Psoas muscle (tissue), 8 donors: ENCODE data around the gene HBB. TPM values are rescaled to one million over a fixed set of nuclear protein-coding genes. Genes with fewer than 3 reads are reported as not detected.

ENCODE experiments used
- ATAC-seq, 4 donors: fragments of 200-7000 bp; cut with Tn5 transposase; one replicate each; pipeline ENCODE4 v1.9.1; 2020; ENCODE audit warnings: moderate library complexity in 3 of 4, mild to moderate bottlenecking in 2 of 4
- DNase-seq, 2 donors: peaks; one replicate each; pipeline ENCODE4 v3.0.0-alpha.2; 2020
- H3K27ac ChIP-seq: fragments of 200-600 bp; one replicate; pipeline ENCODE4 v1.8.0; 2022
- H3K27me3 ChIP-seq, 3 donors: fragments of 200-600 bp in 1 of 3; one replicate each; pipeline versions ENCODE4 v1.6.1 to v1.8.0; 2013 to 2022; ENCODE audit warnings: low read length in 2 of 3, mild to moderate bottlenecking in 2 of 3, moderate library complexity in 1 of 3; ENCODE audit not compliant: insufficient read depth in 3 of 3
- H3K36me3 ChIP-seq, 2 donors: fragments of 200-600 bp in 1 of 2; one replicate each; pipeline versions ENCODE4 v1.6.1 to v1.8.0; 2013 to 2022; ENCODE audit warnings: low read depth in 1 of 2, mild to moderate bottlenecking in 1 of 2, moderate library complexity in 1 of 2; ENCODE audit not compliant: insufficient read depth in 1 of 2
- H3K4me1 ChIP-seq: fragments of 200-600 bp; one replicate; pipeline ENCODE4 v1.8.0; 2022
- H3K4me3 ChIP-seq: fragments of 200-600 bp; one replicate; pipeline ENCODE4 v1.8.0; 2022; ENCODE audit warnings: mild to moderate bottlenecking
- H3K9me3 ChIP-seq: fragments of 200-600 bp; one replicate; pipeline ENCODE4 v1.8.0; 2022
- CTCF ChIP-seq: fragments of 200-600 bp; IDR thresholded peaks from one replicate; pipeline ENCODE4 v1.8.0; 2022; ENCODE audit warnings: antibody characterized with exemption
- WGBS, 3 donors: extraction: QIAGEN DNeasy Blood & Tissue Kit; methylation state at CpG; one replicate each; pipeline versions ENCODE4 v1.1.6 to v1.1.7; 2013; 5-methylcytosine and 5-hydroxymethylcytosine counted together
- intact Hi-C, 2 donors: fragments of 100-400 bp; cut with DNase I; formaldehyde crosslinking; loops; one replicate each; pipeline versions ENCODE4 v1.11.0 to v1.14.2; 2022
- polyA plus RNA-seq, 3 donors: library from polyadenylated mRNA; stranded (reverse); fragments of 200-250 nt; gene quantifications; one replicate each; pipeline ENCODE4 v1.2.3, GENCODE V29; 2013
- total RNA-seq, 4 donors: library from RNA; stranded (reverse); fragmentation: NEBNext Ultra II Directional in 2 of 4; extraction: Animal tissue kit (Norgen Biotek cat#: 25700) in 2 of 4; gene quantifications; one replicate each; pipeline versions ENCODE4 v1.2.1 to v1.2.4, GENCODE V29; 2021 to 2023
- donor health status: healthy with polysubstance abuse.
- donor health status: DM: no; HTN: no; CAD: no; lungs with moderate emphysema.
- donor health status: Bipolar disorder and iron deficiency.
- donor health status: healthy.
- donor health status: DM: yes; HTN: yes; CAD: no.
- donor health status: DM: no; HTN: no; CAD: no.
- donor health status: DM: no; HTN: no; CAD: no.
- donor health status: DM: yes; HTN: yes; CAD: no.

The HBB gene
- total and polyA plus RNA-seq, 7 donors, result 7.8 to 2,413 (median 22.9) TPM

GRCh38 chr11:5230266-5230665, 3.4 kb upstream of the HBB start:
- intact Hi-C loops, result no loop called here
- no peak for TF ChIP-seq CTCF
- 83 to 94% (median 89%) methylated on average over 1 of the region's 1 CpG for WGBS, 3 donors
- ATAC-seq (no peak), DNase-seq (no peak)
- no peaks in the 10 kb centered on the region for H3K36me3 ChIP-seq
- no peaks in the 10 kb centered on the region for H3K4me1 ChIP-seq
- no peak overlapping the region for H3K27ac ChIP-seq
- H3K4me3 ChIP-seq, result no peak overlapping the region
- H3K27me3 ChIP-seq, result no peaks in the 10 kb centered on the region
- no peaks in the 10 kb centered on the region for H3K9me3 ChIP-seq

GRCh38 chr11:5229796-5230195, 2.9 kb upstream of the HBB start:
- no peak overlapping the region for H3K4me3 ChIP-seq
- H3K27me3 ChIP-seq, result no peaks in the 10 kb centered on the region
- TF ChIP-seq CTCF, result no peak
- DNase-seq (no peak), ATAC-seq (no peak)
- no peaks in the 10 kb centered on the region for H3K4me1 ChIP-seq
- WGBS, 3 donors, result 87 to 91% (median 90%) methylated on average over 2 of the region's 2 CpGs
- H3K27ac ChIP-seq, result no peak overlapping the region
- H3K9me3 ChIP-seq, result no peaks in the 10 kb centered on the region
- intact Hi-C loops, result no loop called here
- no peaks in the 10 kb centered on the region for H3K36me3 ChIP-seq

- DNase-seq, result no peak
- H3K27ac ChIP-seq, result no peak overlapping the region
- no peaks in the 10 kb centered on the region for H3K36me3 ChIP-seq
- no peak for TF ChIP-seq CTCF
- intact Hi-C loops, result no loop called here
- H3K4me3 ChIP-seq, result no peak overlapping the region
- no peaks in the 10 kb centered on the region for H3K4me1 ChIP-seq
- H3K9me3 ChIP-seq, result no peaks in the 10 kb centered on the region
- WGBS, 3 donors, result 83 to 97% (median 86%) methylated on average over 1 of the region's 1 CpG
- ATAC-seq, result no peak
- no peaks in the 10 kb centered on the region for H3K27me3 ChIP-seq
Observed at GRCh38 chr11:5229356-5229755, 2.5 kb upstream of the HBB start.

- no peak for TF ChIP-seq CTCF
- H3K36me3 ChIP-seq, result no peaks in the 10 kb centered on the region
- no peak overlapping the region for H3K4me3 ChIP-seq
- intact Hi-C loops, result no loop called here
- DNase-seq, result no peak
- WGBS, 3 donors, result 44 to 52% (median 49%) methylated on average over 5 of the region's 5 CpGs
- no peaks in the 10 kb centered on the region for H3K4me1 ChIP-seq
- no peaks in the 10 kb centered on the region for H3K27me3 ChIP-seq
- ATAC-seq, result no peak
- no peak overlapping the region for H3K27ac ChIP-seq
- no peaks in the 10 kb centered on the region for H3K9me3 ChIP-seq
Observed at GRCh38 chr11:5228124-5228523, 1.3 kb upstream of the HBB start.

- H3K36me3 ChIP-seq, result no peaks in the 10 kb centered on the region
- H3K4me3 ChIP-seq, result no peak overlapping the region
- no peak for TF ChIP-seq CTCF
- no peak overlapping the region for H3K27ac ChIP-seq
- intact Hi-C loops, result no loop called here
- H3K9me3 ChIP-seq, result no peaks in the 10 kb centered on the region
- DNase-seq (no peak), ATAC-seq (no peak)
- H3K4me1 ChIP-seq, result no peaks in the 10 kb centered on the region
- WGBS, 3 donors, result 23 to 33% (median 28%) methylated on average over 1 of the region's 1 CpG
- no peaks in the 10 kb centered on the region for H3K27me3 ChIP-seq
Observed at GRCh38 chr11:5227681-5228080, 810 bp upstream of the HBB start.
